Natural killer cell (primary cell): ENCODE data around the gene C17orf100. TPM values are rescaled to one million over a fixed set of nuclear protein-coding genes. Genes with fewer than 3 reads are reported as not detected.

ENCODE experiments used
- ATAC-seq, 3 donors: fragments of 150-1000 bp in 2 of 3; fragments of 200-7000 bp in 1 of 3; cut with Tn5 transposase; 1 replicate in 1 of 3; 2 replicates in 2 of 3; pipeline ENCODE4 v1.10.0; 2021; ENCODE audit warnings: mild to moderate bottlenecking in 2 of 3, moderate library complexity in 2 of 3
- DNase-seq, 2 donors: peaks; one replicate each; pipeline versions ENCODE4 v3.0.0 to v3.0.0-alpha.2; 2013 to 2021; ENCODE audit warnings: mixed read lengths in 1 of 2
- H3K27ac ChIP-seq: one replicate; pipeline ENCODE4 v1.5.1; 2013; ENCODE audit warnings: mild to moderate bottlenecking, low read length
- H3K27me3 ChIP-seq: one replicate; pipeline ENCODE4 v1.6.1; 2013; ENCODE audit warnings: low read length; ENCODE audit not compliant: control insufficient read depth, insufficient read depth
- H3K36me3 ChIP-seq: one replicate; pipeline ENCODE4 v1.6.1; 2013; ENCODE audit warnings: low read length; ENCODE audit not compliant: control insufficient read depth, insufficient read depth
- H3K4me1 ChIP-seq: one replicate; pipeline ENCODE4 v1.6.1; 2013; ENCODE audit warnings: low read length; ENCODE audit not compliant: control insufficient read depth, insufficient read depth
- H3K4me3 ChIP-seq: one replicate; pipeline ENCODE4 v1.5.1; 2013; ENCODE audit warnings: low read length
- H3K9me3 ChIP-seq: one replicate; pipeline ENCODE4 v1.6.1; 2013; ENCODE audit warnings: low read length; ENCODE audit not compliant: control insufficient read depth, insufficient read depth
- H3K27ac Mint-ChIP-seq, 2 donors: one replicate each; pipeline ENCODE4 v1.8.0; 2022; ENCODE audit warnings: mild to moderate bottlenecking in 2 of 2, mixed read lengths in 2 of 2, moderate library complexity in 1 of 2
- H3K27me3 Mint-ChIP-seq, 2 donors: one replicate each; pipeline ENCODE4 v1.8.0; 2022; ENCODE audit warnings: low read depth in 2 of 2, mixed read lengths in 2 of 2
- H3K36me3 Mint-ChIP-seq: one replicate; pipeline ENCODE4 v1.8.0; 2022; ENCODE audit warnings: mixed read lengths
- H3K4me1 Mint-ChIP-seq, 2 donors: one replicate each; pipeline ENCODE4 v1.8.0; 2022; ENCODE audit warnings: mixed read lengths in 2 of 2
- H3K4me3 Mint-ChIP-seq: one replicate; pipeline ENCODE4 v1.8.0; 2022; ENCODE audit warnings: mild to moderate bottlenecking, moderate library complexity, mixed read lengths
- H3K9me3 Mint-ChIP-seq, 2 donors: one replicate each; pipeline ENCODE4 v1.8.0; 2022; ENCODE audit warnings: mixed read lengths in 2 of 2
- WGBS: methylation state at CpG from one replicate; pipeline ENCODE4 v1.1.7; 2013; ENCODE audit warnings: missing lambda C conversion rate; ENCODE audit not compliant: insufficient coverage; 5-methylcytosine and 5-hydroxymethylcytosine counted together
- intact Hi-C: fragments of 100-400 bp; cut with micrococcal nuclease; formaldehyde crosslinking; loops from one replicate; pipeline ENCODE4 v1.14.2; 2022
- total RNA-seq, 4 donors: library from RNA; stranded (reverse); fragments of 120-200 nt in 1 of 4; gene quantifications; one replicate each; pipeline versions ENCODE4 v1.2.3 to v1.2.4, GENCODE V29; 2013 to 2022
- TF ChIP-seq, protein P1 (sequence below): fragments of 200-600 bp; IDR thresholded peaks from one replicate; pipeline ENCODE4 v1.8.0; 2022; ENCODE audit warnings: antibody characterized with exemption

The C17orf100 gene
- total RNA-seq: under 1 TPM; 0.68 to 0.87 (median 0.82) TPM
- total RNA-seq (2013): 2.1 TPM

DNA sequence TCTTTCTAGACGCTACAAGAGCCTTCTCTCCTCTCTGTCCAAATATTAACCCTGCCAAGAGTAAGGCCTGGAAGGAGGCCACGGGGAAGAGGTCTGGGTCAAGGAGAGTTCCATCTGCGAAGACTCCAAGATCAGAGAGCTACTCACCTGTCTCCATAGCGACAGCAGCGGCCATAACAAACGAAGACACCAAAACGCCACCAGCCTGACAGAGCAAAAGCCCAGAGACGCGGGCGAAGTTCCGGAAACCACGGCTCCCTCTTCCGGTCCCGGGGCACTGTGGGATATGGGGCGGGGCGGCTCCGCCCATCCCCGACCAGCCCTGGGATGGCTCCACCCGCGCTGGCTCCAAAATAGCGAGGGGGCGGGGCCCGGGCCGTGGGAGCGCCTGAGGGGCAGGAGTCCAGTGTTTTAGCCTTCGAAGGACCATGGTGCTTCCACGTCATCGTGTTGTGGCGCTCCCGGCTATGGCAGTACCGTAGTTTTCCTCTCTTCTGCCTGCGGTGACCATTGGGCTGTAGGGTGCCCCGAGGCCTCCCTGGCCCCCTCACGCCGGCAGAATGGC is at the start of gene C17orf100, which contains the start of gene MED31:
Gene C17orf100 (plus strand): TSS at position 409 of the 565 bp plus-strand sequence. CDS start 152 bp downstream, at position 561.
Gene MED31 (minus strand): TSS at position 252 of the 565 bp plus-strand sequence. CDS start 77 bp downstream, at position 175.
- Mint-ChIP-seq H3K36me3 (no peaks in the 10 kb centered on the region), H3K27me3 (peaks cover 13 to 24% of the 10 kb centered on the region in 2 donors), H3K4me1 (peaks cover 41 to 47% of the 10 kb centered on the region in 2 donors), H3K9me3 (no peaks in the 10 kb centered on the region), H3K4me3 (peak within 1 kb of the TSS; percentile 96), H3K27ac (peak within 1 kb of the TSS; percentile 95 to 96)
- peaks cover 25% of the 10 kb centered on the region for H3K4me1 ChIP-seq
- H3K27ac ChIP-seq: peak within 1 kb of the TSS; percentile 91
- peak within 1 kb of the TSS; percentile 61 for H3K4me3 ChIP-seq
- H3K9me3 ChIP-seq: no peaks in the 10 kb centered on the region
- ATAC-seq (peak; percentile 88 to 98 (median 92)), DNase-seq (peak; percentile 89 to 97)
- H3K36me3 ChIP-seq: peaks cover 8% of the 10 kb centered on the region
- peaks cover 13% of the 10 kb centered on the region for H3K27me3 ChIP-seq
- WGBS: 2% methylated on average over 35 of the region's 35 CpGs
- intact Hi-C loops: loop anchor here (1.0 to 5.0 kb wide), 2 partner anchors 10 to 361 kb away; partner anchors contain the start of genes RNASEK and TXNDC17
- TF ChIP-seq, protein P1, sequence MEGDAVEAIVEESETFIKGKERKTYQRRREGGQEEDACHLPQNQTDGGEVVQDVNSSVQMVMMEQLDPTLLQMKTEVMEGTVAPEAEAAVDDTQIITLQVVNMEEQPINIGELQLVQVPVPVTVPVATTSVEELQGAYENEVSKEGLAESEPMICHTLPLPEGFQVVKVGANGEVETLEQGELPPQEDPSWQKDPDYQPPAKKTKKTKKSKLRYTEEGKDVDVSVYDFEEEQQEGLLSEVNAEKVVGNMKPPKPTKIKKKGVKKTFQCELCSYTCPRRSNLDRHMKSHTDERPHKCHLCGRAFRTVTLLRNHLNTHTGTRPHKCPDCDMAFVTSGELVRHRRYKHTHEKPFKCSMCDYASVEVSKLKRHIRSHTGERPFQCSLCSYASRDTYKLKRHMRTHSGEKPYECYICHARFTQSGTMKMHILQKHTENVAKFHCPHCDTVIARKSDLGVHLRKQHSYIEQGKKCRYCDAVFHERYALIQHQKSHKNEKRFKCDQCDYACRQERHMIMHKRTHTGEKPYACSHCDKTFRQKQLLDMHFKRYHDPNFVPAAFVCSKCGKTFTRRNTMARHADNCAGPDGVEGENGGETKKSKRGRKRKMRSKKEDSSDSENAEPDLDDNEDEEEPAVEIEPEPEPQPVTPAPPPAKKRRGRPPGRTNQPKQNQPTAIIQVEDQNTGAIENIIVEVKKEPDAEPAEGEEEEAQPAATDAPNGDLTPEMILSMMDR: no peak

DNA sequence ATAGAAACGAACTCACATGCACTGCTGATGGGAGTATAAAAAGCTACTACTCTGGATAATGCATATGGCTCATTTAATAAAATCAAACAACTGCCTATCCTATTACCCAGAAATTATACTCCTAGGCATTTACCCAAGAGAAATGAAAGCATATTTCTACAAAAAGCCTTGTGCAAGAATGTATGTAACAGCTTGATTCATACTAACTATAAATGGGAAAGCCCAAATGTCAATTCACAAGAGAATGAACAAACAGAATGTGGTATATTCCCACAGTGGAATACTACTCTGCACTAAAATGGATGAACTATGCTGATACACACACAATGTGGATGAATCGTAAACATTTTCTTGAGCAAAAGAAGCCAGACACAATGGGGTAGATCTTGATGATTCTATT is 49.4 kb upstream of the C17orf100 start:
- H3K36me3 Mint-ChIP-seq: peaks cover 15% of the 10 kb centered on the region
- Histone ChIP-seq H3K4me3 (no peak overlapping the region), H3K36me3 (peaks cover 35% of the 10 kb centered on the region), H3K4me1 (no peaks in the 10 kb centered on the region), H3K27me3 (no peaks in the 10 kb centered on the region), H3K9me3 (no peaks in the 10 kb centered on the region), H3K27ac (no peak overlapping the region)
- H3K27me3 Mint-ChIP-seq: no peaks in the 10 kb centered on the region
- H3K27ac Mint-ChIP-seq: no peak overlapping the region
- no peak for ATAC-seq
- H3K4me3 Mint-ChIP-seq: no peak overlapping the region
- WGBS: 100% methylated on average over 1 of the region's 2 CpGs
- no peaks in the 10 kb centered on the region for H3K4me1 Mint-ChIP-seq
- TF ChIP-seq, protein P1: no peak
- DNase-seq: no peak
- intact Hi-C loops: no loop called here
- no peaks in the 10 kb centered on the region for H3K9me3 Mint-ChIP-seq

DNA sequence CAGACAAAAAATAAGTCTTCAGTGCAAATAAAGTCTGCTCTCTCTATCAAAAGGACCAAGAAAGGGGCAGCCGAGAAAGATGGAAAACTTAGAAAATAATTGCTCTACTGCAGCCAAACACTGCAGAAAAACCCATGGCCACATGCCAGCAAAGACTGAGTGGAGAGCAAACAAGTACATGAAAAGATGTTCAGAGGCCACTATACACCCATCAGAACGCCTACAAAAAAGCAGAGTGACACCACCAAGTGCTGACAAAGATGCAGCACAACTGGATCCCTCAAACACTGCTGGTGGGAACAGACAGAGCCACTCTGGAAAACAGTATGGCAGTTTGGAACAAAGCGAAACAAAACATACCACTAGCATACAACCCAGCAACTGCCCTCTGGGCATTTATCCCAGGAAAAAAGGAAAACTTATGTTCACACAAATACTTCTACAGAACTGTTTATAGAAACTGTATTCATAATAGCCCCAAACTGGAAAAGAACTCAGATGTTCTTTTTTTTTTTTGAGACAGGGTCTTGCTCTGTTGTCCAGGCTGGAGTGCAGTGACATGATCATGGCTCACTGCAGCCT is 47.7 kb upstream of the C17orf100 start:
- Mint-ChIP-seq H3K9me3 (no peaks in the 10 kb centered on the region), H3K27ac (no peak overlapping the region), H3K36me3 (peaks cover 23% of the 10 kb centered on the region), H3K4me1 (no peaks in the 10 kb centered on the region), H3K4me3 (no peak overlapping the region), H3K27me3 (no peaks in the 10 kb centered on the region)
- intact Hi-C loops: no loop called here
- Histone ChIP-seq H3K27ac (no peak overlapping the region), H3K4me1 (no peaks in the 10 kb centered on the region), H3K27me3 (no peaks in the 10 kb centered on the region), H3K9me3 (no peaks in the 10 kb centered on the region), H3K4me3 (no peak overlapping the region), H3K36me3 (peaks cover 45% of the 10 kb centered on the region)
- TF ChIP-seq, protein P1: no peak
- DNase-seq (no peak), ATAC-seq (no peak)
- WGBS: 98% methylated on average over 3 of the region's 3 CpGs
